HG03521 (cell line): Measurements from ENCODE around the gene SLC12A8.

Source experiments
- ATAC-seq: cut with Tn5 transposase; IDR thresholded peaks from one replicate; pipeline ENCODE4 v1.9.1; 2021; ENCODE audit warnings: mild to moderate bottlenecking, moderate library complexity; ENCODE audit not compliant: unreplicated experiment

Gene SLC12A8

GRCh38 chr3:125219261-125219701, 6.7 kb upstream of the SLC12A8 start:
- no peak for ATAC-seq

- ATAC-seq = no peak
Observed at GRCh38 chr3:125214738-125215137, 2.2 kb upstream of the SLC12A8 start.

GRCh38 chr3:125213946-125214542, 1.5 kb upstream of the SLC12A8 start:
- no peak for ATAC-seq

- no peak for ATAC-seq
Observed at GRCh38 chr3:125213364-125213755, 812 bp upstream of the SLC12A8 start.

- ATAC-seq = no peak
Observed at GRCh38 chr3:125212091-125212508, 448 bp downstream of the SLC12A8 start.

- no peak for ATAC-seq
Observed at GRCh38 chr3:125211523-125212090, 941 bp downstream of the SLC12A8 start.

DNA sequence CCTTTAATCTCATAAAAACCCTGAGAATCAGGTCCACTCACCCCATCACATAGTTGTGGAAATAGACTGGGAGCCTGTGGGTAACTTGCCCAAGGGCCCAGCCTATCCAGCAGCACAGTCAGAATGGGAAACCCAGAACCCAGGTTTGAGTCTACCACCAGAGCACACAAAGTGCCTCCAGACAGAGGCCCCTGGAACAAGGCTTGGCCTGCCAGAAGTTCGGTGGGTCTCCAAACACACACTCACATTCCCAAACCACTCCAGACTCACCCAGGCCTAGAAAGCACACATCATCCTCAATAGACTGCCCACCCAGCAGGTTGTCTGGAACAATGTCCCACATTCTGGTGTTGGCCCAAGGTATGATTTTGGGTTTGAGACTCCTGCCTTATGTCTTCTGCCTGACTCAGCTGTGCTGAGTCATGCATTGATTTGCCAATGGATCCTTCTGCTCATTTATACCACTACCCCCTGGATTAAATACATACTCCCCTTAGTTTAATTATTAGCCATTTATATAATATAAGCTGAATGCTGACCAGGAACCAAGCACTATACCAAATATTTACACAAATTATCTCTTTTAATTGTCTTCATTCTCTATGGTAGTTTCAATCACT, 4.5 kb downstream of the SLC12A8 start:
- ATAC-seq = no peak

DNA sequence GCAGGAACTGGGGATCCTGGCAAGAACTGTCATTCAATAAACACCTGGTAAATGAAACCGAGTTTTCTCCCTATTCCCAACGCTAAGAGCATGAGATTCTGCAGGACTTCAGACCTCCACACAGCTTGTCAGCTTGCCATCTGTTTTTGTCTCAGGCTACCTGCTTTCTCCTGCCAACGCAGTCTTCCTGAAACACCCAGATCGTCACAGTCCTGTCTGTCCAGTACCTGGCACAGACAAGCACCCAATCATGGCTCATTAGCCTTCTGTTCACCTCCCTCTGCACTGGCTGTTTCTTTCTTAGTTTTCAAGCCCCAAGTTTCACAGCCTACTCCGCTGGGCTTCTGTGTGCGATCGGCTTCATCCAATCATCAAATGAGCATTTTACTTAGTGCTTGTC, 5.0 kb downstream of the SLC12A8 start:
- no peak for ATAC-seq

DNA sequence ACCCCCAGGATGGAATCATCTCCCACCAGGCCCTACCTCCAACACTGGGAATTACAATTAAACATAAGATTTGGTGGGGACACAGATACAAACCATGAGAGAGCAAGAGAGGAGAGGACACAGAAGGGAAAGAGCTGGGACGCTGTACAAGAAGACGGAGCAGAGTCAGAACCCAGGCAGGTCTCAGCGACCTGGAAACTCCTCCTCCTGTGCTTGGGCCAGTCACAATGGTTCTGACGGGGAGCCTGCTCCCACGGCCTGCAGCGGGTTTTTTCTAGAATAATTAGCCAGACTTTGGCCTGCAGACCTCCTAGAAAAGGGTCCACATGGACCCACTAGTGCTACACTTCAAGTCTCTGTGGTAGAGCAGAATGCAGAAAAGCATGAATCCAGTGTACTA, 5.6 kb downstream of the SLC12A8 start:
- no peak for ATAC-seq

GRCh38 chr3:125203731-125204130, 8.8 kb downstream of the SLC12A8 start:
- no peak for ATAC-seq

- ATAC-seq = no peak
Observed at GRCh38 chr3:125202197-125202596, 10.4 kb downstream of the SLC12A8 start.

DNA sequence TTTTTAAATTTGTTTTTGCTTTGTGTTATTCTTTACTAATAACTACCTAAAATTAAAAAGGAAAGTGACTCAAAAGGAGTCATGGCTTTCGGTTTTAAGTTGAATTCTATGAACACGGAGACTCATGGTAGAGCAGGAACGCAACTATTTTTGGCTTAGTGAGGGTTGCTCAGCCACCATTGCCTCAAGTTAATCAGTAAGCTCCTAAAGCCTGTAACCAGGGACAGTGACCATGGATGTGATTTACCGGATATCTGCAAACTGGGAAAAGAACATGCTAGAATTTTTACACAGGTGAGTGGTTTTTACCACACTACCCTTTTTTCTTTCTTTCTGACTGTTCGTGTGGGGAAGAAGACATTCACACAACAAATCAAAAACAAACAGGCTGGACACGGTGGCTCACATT, 11.8 kb downstream of the SLC12A8 start:
- peak; percentile 69 for ATAC-seq

GRCh38 chr3:125194849-125195601, 17.5 kb downstream of the SLC12A8 start:
- ATAC-seq = no peak

- ATAC-seq = no peak
Observed at GRCh38 chr3:125194061-125194848, 18.3 kb downstream of the SLC12A8 start.

GRCh38 chr3:125192190-125193035, 20.1 kb downstream of the SLC12A8 start:
- ATAC-seq = peak; percentile 54

DNA sequence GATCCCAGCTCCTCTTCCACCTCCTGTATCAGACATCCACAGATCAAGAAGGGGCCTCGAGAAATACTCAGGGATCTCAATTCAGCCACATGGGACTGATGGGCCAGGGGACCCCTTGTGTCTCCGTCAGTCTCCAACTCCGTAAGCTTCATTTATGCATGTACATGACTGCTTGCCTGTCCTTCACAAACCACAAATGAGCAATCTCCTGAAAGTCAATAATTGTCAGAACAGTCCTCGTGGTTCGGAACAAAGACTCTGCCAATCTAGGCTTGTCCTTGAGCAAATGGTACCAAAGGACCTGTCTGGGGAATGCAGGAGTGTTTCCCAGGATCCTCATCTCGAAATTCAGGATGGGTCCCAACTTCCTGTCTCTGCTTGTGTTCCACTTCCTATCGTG, 20.8 kb downstream of the SLC12A8 start:
- no peak for ATAC-seq

DNA sequence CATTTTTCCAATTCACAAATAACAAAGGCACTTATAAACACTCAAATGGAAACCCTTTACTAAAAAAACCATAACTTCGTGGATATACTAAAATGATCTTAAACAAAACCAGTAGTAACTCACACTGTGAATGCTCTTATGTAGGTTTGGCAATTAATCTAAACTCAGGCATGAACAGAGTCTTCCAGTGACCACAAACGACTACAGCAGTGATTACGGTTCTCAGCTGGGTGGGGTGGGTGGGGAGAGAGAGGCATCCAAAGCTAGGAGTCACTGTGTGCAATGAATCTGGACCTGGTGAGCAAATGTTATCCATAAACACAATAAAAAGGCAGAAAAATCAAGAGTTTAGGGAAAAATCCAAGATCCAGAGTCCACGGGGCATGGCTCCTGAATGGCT, 21.3 kb downstream of the SLC12A8 start:
- ATAC-seq = no peak

DNA sequence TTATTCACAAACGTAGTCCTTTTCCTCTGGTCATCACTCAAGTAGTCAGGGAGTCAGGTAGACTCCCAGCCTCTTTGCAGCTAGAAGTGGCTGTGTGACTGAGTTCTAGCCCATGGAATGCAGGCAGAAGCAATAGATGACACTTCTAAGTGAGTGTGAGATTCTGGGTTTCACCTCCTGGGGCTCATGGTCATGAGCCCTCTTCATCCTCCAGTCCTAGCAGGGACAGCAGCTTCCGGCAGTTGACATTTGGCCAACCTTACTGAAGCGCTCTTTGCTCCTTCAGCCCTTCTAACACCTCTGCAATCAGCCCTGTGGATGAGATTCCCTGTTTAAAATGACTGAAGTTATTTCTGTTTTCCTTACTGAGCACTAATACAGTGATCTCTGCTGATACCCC, 21.8 kb downstream of the SLC12A8 start:
- ATAC-seq = no peak

DNA sequence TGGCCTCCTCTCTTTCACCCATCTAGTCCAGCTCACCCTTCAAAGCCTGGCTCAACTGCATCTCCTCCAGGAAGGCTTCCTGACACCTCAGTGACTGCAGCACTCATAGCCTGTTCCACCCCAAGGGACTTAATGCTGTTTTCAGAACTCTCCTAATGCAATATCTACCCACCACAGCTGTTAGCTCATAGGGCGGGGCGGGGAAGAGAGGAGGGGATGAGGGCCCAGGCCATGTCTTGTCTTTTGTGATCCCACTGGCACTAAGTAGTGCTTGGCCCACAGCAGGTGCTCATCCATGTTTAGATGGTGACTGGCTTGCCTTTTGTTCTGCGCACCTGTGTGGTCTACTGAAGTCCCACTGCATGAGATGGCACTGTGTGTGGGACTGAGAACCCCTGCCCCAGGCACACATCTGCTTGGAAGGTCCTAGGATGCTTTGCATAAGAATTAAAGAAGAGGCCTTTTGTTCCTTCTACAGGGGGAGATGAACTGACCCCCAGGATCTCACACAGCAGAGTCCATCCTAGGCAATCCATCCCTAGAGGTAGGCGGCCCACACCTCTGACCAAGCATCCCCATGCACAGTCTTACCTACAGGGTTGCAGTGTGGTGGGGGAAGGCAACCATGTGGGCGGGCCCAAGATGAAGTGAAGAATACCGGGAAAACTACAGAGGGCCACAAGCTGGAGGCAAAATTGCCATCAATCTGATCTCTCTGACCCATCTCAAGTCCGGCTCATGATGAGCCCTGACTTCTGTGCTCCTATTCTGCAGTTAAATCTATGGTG, 23.0 kb downstream of the SLC12A8 start:
- ATAC-seq = no peak
